PC-9 (cell line): ENCODE data around the gene PFDN6.

ENCODE experiments used
- CTCF ChIP-seq: fragments of 200-600 bp; sonication (generic); conservative IDR thresholded peaks from 2 replicates; pipeline ENCODE4 v1.6.1; 2017; ENCODE audit warnings: mixed run types, antibody characterized with exemption, mild to moderate bottlenecking, moderate library complexity
- EZH2 ChIP-seq: fragments of 200-600 bp; sonication (generic); IDR thresholded peaks from 2 replicates; pipeline ENCODE4 v1.8.0; 2017; ENCODE audit warnings: antibody characterized with exemption, low read depth

DNA sequence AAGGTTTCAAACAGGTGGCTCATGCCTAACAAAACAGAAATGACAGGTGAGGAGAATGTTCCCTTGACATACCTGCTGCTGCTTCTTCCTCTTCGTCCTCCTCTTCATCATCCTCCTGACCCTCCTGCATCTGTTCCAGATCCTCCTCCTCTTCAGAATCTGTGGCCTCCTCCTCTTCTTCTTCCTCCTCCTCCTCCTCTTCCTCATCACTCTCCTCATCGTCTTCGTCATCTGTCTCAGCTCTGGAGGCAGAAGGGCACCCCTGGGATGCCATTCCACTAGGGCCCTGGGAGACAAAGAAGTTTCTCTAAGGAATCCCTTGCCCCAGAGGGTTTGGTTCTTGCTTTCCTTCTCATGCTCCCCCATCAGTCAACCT, 30.5 kb downstream of the PFDN6 start:
- no peak for TF ChIP-seq CTCF
- TF ChIP-seq EZH2: no peak
